H9 (cell line): ENCODE results near the gene LDLRAP1. TPM values are rescaled to one million over a fixed set of nuclear protein-coding genes. Genes with fewer than 3 reads are reported as not detected.

Experiments
- DNase-seq: peaks from one replicate; pipeline ENCODE4 v3.0.0-alpha.2; 2017
- H2AFZ ChIP-seq: one replicate; pipeline ENCODE4 v1.6.1; 2013; ENCODE audit warnings: mild to moderate bottlenecking, low read length, control low read depth, moderate library complexity
- H2AK5ac ChIP-seq: 2 replicates; pipeline ENCODE4 v1.6.1; 2013; ENCODE audit warnings: low read length, control low read depth, mixed read lengths; ENCODE audit not compliant: insufficient read length
- H2BK120ac ChIP-seq: one replicate; pipeline ENCODE4 v1.6.1; 2013; ENCODE audit warnings: low read depth, mild to moderate bottlenecking, low read length, control low read depth, inconsistent platforms; ENCODE audit not compliant: poor library complexity, severe bottlenecking
- H2BK12ac ChIP-seq: 2 replicates; pipeline ENCODE4 v1.6.1; 2013; ENCODE audit warnings: low read length, control low read depth, mixed read lengths, low read depth; ENCODE audit not compliant: insufficient read length
- H2BK15ac ChIP-seq: 2 replicates; pipeline ENCODE4 v1.6.1; 2013; ENCODE audit warnings: low read depth, low read length, control low read depth
- H2BK20ac ChIP-seq: one replicate; pipeline ENCODE4 v1.6.1; 2013; ENCODE audit warnings: low read depth, mild to moderate bottlenecking, low read length, control low read depth, inconsistent platforms; ENCODE audit not compliant: poor library complexity, severe bottlenecking
- H2BK5ac ChIP-seq: 2 replicates; pipeline ENCODE4 v1.6.1; 2013; ENCODE audit warnings: low read length, control low read depth, mixed read lengths; ENCODE audit not compliant: insufficient read length
- H3K14ac ChIP-seq: 2 replicates; pipeline ENCODE4 v1.6.1; 2013; ENCODE audit warnings: low read length, control low read depth; ENCODE audit not compliant: insufficient read depth
- H3K18ac ChIP-seq: 2 replicates; pipeline ENCODE4 v1.6.1; 2013; ENCODE audit warnings: low read depth, mild to moderate bottlenecking, mixed read lengths, low read length, control low read depth; ENCODE audit not compliant: insufficient read length
- H3K23ac ChIP-seq: 2 replicates; pipeline ENCODE4 v1.6.1; 2013; ENCODE audit warnings: low read length, control low read depth, mixed read lengths, low read depth; ENCODE audit not compliant: insufficient read length
- H3K23me2 ChIP-seq: 2 replicates; pipeline ENCODE4 v1.6.1; 2013; ENCODE audit warnings: low read depth, mild to moderate bottlenecking, mixed read lengths, low read length, control low read depth; ENCODE audit not compliant: insufficient read length, poor library complexity, severe bottlenecking
- H3K27ac ChIP-seq: 2 replicates; pipeline ENCODE4 v1.5.1; 2013; ENCODE audit warnings: low read length, control low read depth, mixed read lengths, low read depth; ENCODE audit not compliant: insufficient read length
- H3K27me3 ChIP-seq: 2 replicates; pipeline ENCODE4 v1.6.1; 2013; ENCODE audit warnings: low read length, control low read depth, inconsistent platforms; ENCODE audit not compliant: insufficient read depth
- H3K4ac ChIP-seq: 2 replicates; pipeline ENCODE4 v1.6.1; 2013; ENCODE audit warnings: low read depth, mild to moderate bottlenecking, control low read depth, inconsistent platforms, low read length, moderate library complexity
- H3K4me1 ChIP-seq: 2 replicates; pipeline ENCODE4 v1.6.1; 2013; ENCODE audit warnings: low read length, control low read depth, inconsistent platforms; ENCODE audit not compliant: insufficient read depth
- H3K4me2 ChIP-seq: 2 replicates; pipeline ENCODE4 v1.6.1; 2013; ENCODE audit warnings: low read length, control low read depth, mixed read lengths; ENCODE audit not compliant: insufficient read length, insufficient read depth
- H3K56ac ChIP-seq: 2 replicates; pipeline ENCODE4 v1.6.1; 2013; ENCODE audit warnings: low read depth, mild to moderate bottlenecking, mixed read lengths, low read length, control low read depth; ENCODE audit not compliant: insufficient read length
- H3K79me1 ChIP-seq: 2 replicates; pipeline ENCODE4 v1.6.1; 2013; ENCODE audit warnings: low read depth, mild to moderate bottlenecking, moderate library complexity, low read length, control low read depth, inconsistent platforms; ENCODE audit not compliant: insufficient read depth, poor library complexity, severe bottlenecking
- H3K79me2 ChIP-seq: 2 replicates; pipeline ENCODE4 v1.6.1; 2013; ENCODE audit warnings: low read length, control low read depth, inconsistent platforms; ENCODE audit not compliant: insufficient read depth
- H3K9ac ChIP-seq: 2 replicates; pipeline ENCODE4 v1.6.1; 2013; ENCODE audit warnings: low read length, control low read depth, mixed read lengths; ENCODE audit not compliant: insufficient read length; ENCODE audit errors: extremely low read depth
- H3K9me3 ChIP-seq: one replicate; pipeline ENCODE4 v1.6.1; 2013; ENCODE audit warnings: low read depth, low read length, inconsistent platforms; ENCODE audit not compliant: control insufficient read depth
- H3T11ph ChIP-seq: one replicate; pipeline ENCODE4 v1.6.1; 2013; ENCODE audit warnings: mild to moderate bottlenecking, low read length, control low read depth, inconsistent platforms
- H4K20me1 ChIP-seq: one replicate; pipeline ENCODE4 v1.6.1; 2013; ENCODE audit not compliant: control insufficient read depth, insufficient read length, insufficient read depth
- H4K5ac ChIP-seq: 2 replicates; pipeline ENCODE4 v1.6.1; 2013; ENCODE audit warnings: low read depth, mild to moderate bottlenecking, mixed read lengths, low read length, control low read depth; ENCODE audit not compliant: insufficient read length
- H4K8ac ChIP-seq: replicated peaks from 2 replicates; pipeline ENCODE4 v1.6.1; 2013; ENCODE audit warnings: low read length, control low read depth, mixed read lengths, low read depth; ENCODE audit not compliant: insufficient read length
- H4K91ac ChIP-seq: 2 replicates; pipeline ENCODE4 v1.6.1; 2013; ENCODE audit warnings: low read depth, mild to moderate bottlenecking, moderate library complexity, mixed read lengths, low read length, control low read depth; ENCODE audit not compliant: insufficient read length
- H3K27ac Mint-ChIP-seq, 3 experiments: 2 replicates in 2 of 3; 3 replicates in 1 of 3; pipeline ENCODE4 v1.8.0; 2020 to 2021; ENCODE audit warnings: mixed read lengths in 3 of 3, mild to moderate bottlenecking in 1 of 3, moderate library complexity in 1 of 3
- H3K27me3 Mint-ChIP-seq: 2 replicates; pipeline ENCODE4 v1.8.0; 2021; ENCODE audit warnings: low read depth, mild to moderate bottlenecking, moderate library complexity, mixed read lengths
- H3K36me3 Mint-ChIP-seq, 3 experiments: 2 replicates in 2 of 3; 3 replicates in 1 of 3; pipeline ENCODE4 v1.8.0; 2020 to 2021; ENCODE audit warnings: low read depth in 3 of 3, mixed read lengths in 3 of 3; ENCODE audit not compliant: insufficient read depth in 1 of 3
- H3K4me1 Mint-ChIP-seq, 2 experiments: 2 replicates each; pipeline ENCODE4 v1.8.0; 2020; ENCODE audit warnings: mixed read lengths in 2 of 2
- H3K4me3 Mint-ChIP-seq, 2 experiments: 2 replicates in 1 of 2; 3 replicates in 1 of 2; pipeline ENCODE4 v1.8.0; 2020 to 2021; ENCODE audit warnings: mild to moderate bottlenecking in 2 of 2, mixed read lengths in 2 of 2, moderate library complexity in 1 of 2
- H3K9me3 Mint-ChIP-seq, 2 experiments: 2 replicates in 1 of 2; 3 replicates in 1 of 2; pipeline ENCODE4 v1.8.0; 2020; ENCODE audit warnings: mild to moderate bottlenecking in 2 of 2, mixed read lengths in 2 of 2, moderate library complexity in 1 of 2
- WGBS: extraction: QIAGEN DNeasy Blood & Tissue Kit; methylation state at CpG from one replicate; pipeline ENCODE4 v1.1.7; 2013; ENCODE audit warnings: missing lambda C conversion rate, low lambda C conversion rate, mixed read lengths; ENCODE audit not compliant: insufficient read length; ENCODE audit errors: extremely low coverage; 5-methylcytosine and 5-hydroxymethylcytosine counted together
- long read RNA-seq: library from polyadenylated mRNA; unstranded; transcript quantifications from one replicate; pipeline ENCODE4 v2.0.0, GENCODE V29; 2020
- total RNA-seq: library from RNA; stranded (reverse); gene quantifications from 2 replicates; pipeline ENCODE4 v1.2.1, GENCODE V29; 2021
- TF ChIP-seq, protein P1 (sequence below): fragments of 200-600 bp; sonication (generic); conservative IDR thresholded peaks from 3 replicates; pipeline ENCODE4 v1.8.0; 2021; ENCODE audit warnings: antibody characterized with exemption, mild to moderate bottlenecking

The LDLRAP1 gene, protein sequence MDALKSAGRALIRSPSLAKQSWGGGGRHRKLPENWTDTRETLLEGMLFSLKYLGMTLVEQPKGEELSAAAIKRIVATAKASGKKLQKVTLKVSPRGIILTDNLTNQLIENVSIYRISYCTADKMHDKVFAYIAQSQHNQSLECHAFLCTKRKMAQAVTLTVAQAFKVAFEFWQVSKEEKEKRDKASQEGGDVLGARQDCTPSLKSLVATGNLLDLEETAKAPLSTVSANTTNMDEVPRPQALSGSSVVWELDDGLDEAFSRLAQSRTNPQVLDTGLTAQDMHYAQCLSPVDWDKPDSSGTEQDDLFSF
- total RNA-seq, result 15.7 and 18.9 TPM in 2 replicates
- long read RNA-seq, transcript LDLRAP1-201 (9 exons, 2,940 nt), result major isoform, 169 of 209 reads
- long read RNA-seq, partial matches to known transcripts, result 0 of 209 reads
- long read RNA-seq, other reads (novel, unspliced or antisense), result 39 of 209 reads

DNA sequence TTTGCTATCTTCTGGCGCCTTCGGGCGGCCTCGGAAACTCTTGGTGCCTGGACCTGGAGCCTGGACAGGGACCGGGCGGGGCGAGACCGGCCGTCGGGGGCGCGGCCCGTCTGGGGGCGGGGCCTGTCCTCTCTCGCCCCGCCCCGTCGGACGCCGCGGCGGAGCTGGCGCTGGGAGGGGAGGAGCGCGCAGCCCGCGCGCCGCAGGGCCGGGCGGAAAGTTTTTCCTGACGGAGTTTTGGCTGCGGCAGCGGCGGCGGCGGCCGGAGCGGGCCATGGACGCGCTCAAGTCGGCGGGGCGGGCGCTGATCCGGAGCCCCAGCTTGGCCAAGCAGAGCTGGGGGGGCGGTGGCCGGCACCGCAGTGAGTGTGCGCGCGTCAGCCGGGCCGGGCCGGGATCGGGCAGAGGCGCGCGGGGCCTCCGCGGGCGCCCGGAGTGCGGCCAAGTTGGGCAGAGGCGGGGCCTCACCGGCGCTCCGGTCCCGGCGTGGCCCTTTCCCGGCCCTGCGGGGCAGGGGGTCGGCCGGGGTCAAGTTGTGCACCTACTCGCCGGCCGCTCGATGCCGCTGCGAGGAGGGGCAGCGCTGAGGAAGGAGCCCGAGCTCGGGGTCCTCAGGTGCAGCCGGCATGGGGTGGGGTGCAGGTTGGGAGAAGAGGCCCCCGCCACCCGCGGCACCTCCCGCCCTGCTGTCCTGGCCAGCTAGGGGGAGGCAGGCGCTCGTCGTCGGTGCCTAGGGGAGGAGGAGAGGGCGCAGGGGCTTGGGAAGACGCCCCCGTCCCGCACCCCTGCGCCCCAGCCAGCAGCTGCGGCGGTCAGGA, at the start of gene LDLRAP1:
LDLRAP1 (plus strand) TSS at position 182 of the 818 bp plus-strand sequence; CDS start at position 275, 93 bp downstream.
- Histone ChIP-seq H2BK120ac (no peak within 1 kb of the TSS), H3K56ac (no peak within 1 kb of the TSS), H3K4me2 (peak within 1 kb of the TSS; percentile 36), H2BK15ac (no peak within 1 kb of the TSS), H3K23me2 (peaks cover 6% of the 10 kb centered on the region), H3T11ph (no peak within 1 kb of the TSS), H3K9me3 (no peaks in the 10 kb centered on the region), H4K20me1 (no peaks in the 10 kb centered on the region), H2AFZ (no peak within 1 kb of the TSS), H4K91ac (no peak within 1 kb of the TSS), H4K8ac (no peak within 1 kb of the TSS), H2BK12ac (no peak within 1 kb of the TSS), H3K18ac (no peak within 1 kb of the TSS), H3K27ac (no peak within 1 kb of the TSS), H3K9ac (peak within 1 kb of the TSS; percentile 13), H2BK20ac (no peak within 1 kb of the TSS), H2BK5ac (no peak within 1 kb of the TSS), H3K14ac (no peak within 1 kb of the TSS; the same call in 1 of the 2 replicates), H3K79me1 (no peaks in the 10 kb centered on the region), H4K5ac (no peak within 1 kb of the TSS), H3K4me1 (peaks cover 3% of the 10 kb centered on the region; the same call in 1 of the 2 replicates), H3K4ac (no peak within 1 kb of the TSS), H2AK5ac (no peak within 1 kb of the TSS), H3K27me3 (no peaks in the 10 kb centered on the region; the same call in 1 of the 2 replicates), H3K79me2 (no peaks in the 10 kb centered on the region), H3K23ac (no peak within 1 kb of the TSS)
- Mint-ChIP-seq H3K4me1 (peaks cover 13 to 18% of the 10 kb centered on the region in 2 experiments), H3K27me3 (peaks cover 9% of the 10 kb centered on the region), H3K36me3 (no peaks in the 10 kb centered on the region), H3K27ac (no peak within 1 kb of the TSS), H3K9me3 (no peaks in the 10 kb centered on the region), H3K4me3 (peak within 1 kb of the TSS; percentile 65 to 81)
- peak; percentile 86 for DNase-seq
- TF ChIP-seq, protein P1, sequence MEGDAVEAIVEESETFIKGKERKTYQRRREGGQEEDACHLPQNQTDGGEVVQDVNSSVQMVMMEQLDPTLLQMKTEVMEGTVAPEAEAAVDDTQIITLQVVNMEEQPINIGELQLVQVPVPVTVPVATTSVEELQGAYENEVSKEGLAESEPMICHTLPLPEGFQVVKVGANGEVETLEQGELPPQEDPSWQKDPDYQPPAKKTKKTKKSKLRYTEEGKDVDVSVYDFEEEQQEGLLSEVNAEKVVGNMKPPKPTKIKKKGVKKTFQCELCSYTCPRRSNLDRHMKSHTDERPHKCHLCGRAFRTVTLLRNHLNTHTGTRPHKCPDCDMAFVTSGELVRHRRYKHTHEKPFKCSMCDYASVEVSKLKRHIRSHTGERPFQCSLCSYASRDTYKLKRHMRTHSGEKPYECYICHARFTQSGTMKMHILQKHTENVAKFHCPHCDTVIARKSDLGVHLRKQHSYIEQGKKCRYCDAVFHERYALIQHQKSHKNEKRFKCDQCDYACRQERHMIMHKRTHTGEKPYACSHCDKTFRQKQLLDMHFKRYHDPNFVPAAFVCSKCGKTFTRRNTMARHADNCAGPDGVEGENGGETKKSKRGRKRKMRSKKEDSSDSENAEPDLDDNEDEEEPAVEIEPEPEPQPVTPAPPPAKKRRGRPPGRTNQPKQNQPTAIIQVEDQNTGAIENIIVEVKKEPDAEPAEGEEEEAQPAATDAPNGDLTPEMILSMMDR, result no peak
- WGBS, result no CpG with 5 or more reads among the region's 99 CpGs
